GM21717 (cell line): Measurements from ENCODE around the gene AXIN2.
"Not testable (repeated sequence)": the region's sequence is repeated elsewhere in the genome, so short reads cannot be mapped to it uniquely, and the experiment has no call there.

Experiments
- ATAC-seq: cut with Tn5 transposase; IDR thresholded peaks from one replicate; pipeline ENCODE4 v1.9.1; 2021; ENCODE audit warnings: mild to moderate bottlenecking, moderate library complexity; ENCODE audit not compliant: unreplicated experiment

Gene AXIN2

GRCh38 chr17:65523411-65523810 is 38.0 kb downstream of the AXIN2 start:
- ATAC-seq = no peak

DNA sequence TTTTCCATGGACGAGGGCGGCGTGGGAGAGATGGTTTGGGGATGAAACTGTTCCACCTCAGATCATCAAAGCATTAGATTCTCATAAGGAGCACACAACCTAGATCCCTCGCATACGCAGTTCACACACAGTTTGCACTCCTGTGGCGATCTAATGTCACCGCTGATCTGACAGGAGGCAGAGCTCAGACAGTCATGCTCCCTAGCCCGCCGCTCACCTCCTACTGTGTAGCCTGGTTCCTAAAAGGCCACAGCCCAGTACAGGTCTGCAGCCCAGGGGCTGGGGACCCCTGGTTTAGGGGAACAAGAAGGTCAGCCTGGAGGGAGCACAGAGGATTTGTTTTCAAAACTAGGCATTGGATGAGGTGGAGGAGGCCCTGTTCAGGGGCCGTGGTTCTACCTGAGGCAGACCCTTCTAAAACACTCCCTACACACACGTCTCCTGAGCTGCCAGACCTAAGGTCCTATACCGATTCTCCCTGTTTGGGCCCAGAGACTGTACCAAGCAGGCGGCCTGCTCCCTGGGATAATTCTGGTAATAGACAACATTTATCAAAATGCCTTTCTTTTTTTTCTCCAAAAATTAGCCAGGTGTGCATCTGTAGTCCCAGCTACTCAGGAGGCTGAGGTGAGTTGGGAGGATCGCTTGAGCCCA is 38.6 kb downstream of the AXIN2 start:
- no peak for ATAC-seq

DNA sequence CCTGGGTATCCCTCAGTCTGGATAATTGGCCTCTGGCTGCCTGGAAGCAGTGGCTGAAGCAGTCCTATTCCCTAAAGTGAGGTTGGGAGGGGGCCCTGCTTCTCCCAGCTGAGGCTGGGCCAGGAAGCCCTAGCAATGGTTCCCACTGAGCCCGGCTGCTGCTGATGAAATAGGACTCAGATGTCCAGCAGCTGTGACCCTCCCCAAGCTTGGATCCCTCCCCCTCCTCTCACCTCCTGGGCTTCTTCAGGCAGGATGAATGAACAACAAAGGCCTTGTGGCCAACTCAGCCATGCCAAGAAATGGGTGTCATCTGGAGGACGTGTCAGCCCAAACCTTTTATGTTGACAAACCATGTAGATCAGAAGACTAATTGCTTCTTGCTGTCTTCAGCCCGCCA is 42.0 kb downstream of the AXIN2 start:
- ATAC-seq = no peak

GRCh38 chr17:65518256-65518655 is 43.2 kb downstream of the AXIN2 start:
- ATAC-seq = no peak

DNA sequence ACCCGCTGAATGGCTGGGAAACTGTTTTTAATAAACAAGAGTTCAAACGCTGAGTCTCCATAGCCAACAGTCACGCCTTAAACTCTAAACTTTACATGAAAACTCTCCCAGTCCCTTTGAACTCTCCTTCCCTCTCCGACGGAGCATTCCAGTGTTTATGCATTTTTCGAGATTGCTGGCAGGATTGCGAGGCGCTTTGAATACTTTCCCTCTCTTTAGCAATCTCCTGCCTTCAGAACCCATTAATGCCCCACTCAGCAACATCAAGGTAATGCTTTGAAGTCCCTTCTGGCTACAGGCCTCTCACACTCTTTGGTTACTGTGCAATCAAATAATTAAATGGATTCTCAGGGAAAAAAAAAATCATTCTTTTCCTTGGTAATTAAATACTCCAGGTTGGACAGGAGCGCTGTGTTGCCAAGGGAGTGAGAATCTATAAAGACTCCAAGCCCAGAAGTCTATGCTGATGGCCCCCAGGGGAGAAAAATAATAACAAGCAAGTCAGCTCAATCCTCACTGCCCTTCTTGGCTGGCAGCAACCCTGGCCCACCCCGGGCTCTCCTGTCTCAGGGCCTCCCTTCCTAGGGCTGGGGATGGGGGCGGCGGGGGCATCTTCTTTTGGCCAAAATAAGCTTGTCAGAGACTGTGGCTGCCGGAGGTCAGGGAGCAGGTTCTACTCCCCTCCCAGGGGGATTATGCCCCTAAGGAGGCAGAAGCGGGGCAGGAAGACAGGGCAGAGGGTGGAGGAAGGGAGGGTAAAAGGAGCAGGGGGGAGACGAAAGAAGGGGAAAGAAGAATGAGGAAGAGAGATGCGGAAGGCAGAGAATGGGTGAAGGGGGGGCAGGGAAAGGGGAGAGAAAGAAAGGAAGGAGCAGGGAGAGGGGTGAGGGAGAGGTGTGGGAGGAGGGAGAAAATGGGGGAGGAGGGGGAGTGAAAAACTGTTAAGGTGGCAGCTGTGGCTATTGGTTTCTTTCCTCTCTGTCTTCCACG is 45.2 kb downstream of the AXIN2 start:
- no peak for ATAC-seq

DNA sequence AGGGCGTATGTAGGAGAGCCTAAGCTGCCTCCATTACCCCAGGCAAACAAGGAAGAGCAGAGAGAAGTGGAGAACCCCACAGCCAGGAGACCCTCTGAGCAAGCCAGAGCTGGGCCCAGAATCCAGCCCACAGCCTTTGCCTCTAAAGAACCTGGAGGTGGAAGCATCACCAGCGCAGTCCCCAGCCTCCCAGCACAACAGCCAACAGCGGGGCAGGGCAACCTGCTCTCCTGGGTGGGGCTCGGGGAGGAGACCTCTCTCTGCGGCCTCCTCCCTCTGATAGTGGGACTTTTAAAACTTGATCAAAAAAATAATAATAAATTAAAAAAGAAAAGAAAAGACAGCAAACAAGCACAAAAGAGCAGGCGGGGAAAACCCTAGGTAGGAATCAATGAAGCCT is 45.9 kb downstream of the AXIN2 start:
- no peak for ATAC-seq

DNA sequence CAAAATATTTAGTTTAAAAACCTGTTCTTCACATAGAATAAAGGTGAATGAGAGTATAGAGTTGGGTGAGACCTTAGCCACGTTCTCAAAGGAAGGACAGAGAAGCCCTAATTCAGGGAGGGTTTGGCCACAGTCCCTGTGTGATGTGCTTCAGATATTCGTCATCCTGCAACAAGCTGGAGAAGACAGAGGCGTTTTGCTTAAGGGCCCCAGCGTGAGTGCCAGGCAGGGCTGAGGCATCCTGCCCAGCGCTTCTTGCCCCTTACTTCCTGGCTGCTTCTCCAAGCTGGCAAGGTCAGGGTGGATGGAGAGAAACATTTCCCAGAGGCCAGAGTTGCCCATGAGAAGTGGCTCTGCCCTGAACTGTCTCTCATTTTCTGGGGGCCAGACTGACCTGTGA is 46.9 kb downstream of the AXIN2 start:
- no peak for ATAC-seq

DNA sequence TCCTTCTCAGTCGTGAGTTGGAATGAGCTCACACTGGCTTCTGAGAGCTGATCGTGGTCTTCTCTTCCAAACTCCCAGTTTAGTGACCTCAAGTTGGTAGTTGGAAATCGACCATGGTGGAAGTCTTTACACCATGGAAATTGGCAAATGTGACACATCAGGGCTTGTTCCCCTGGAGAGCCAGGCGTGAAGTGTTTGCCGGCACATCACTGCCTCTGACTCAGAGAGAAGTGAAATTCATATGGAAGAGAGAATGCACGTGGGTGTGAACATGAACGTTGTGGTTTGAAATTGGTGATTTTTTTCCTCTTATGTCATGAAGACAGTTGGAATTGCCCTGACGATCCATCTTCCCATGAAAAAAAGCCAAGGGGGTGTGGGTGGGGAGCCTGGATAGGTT is 47.4 kb downstream of the AXIN2 start:
- no peak for ATAC-seq

DNA sequence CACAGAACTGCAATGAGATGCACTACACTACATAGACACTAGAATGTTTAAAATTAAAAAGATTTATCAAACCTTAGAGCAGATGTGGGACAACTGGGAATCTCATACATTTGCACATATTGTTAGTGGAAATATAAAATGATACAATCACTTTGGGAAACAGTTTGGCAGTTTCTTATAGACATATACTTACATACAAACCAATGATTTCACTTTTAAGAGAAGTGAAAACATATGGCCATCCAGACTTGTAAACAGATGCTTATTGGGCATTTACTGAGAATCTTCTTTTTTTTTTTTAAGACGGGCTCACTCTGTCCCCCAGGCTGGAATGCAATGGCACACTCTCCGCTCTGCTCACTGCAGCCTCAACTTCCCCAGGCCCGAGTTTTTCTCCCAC is 50.1 kb downstream of the AXIN2 start:
- no peak for ATAC-seq

- no peak for ATAC-seq
These were observed 52.4 kb downstream of the AXIN2 start for GRCh38 chr17:65509032-65509431.

DNA sequence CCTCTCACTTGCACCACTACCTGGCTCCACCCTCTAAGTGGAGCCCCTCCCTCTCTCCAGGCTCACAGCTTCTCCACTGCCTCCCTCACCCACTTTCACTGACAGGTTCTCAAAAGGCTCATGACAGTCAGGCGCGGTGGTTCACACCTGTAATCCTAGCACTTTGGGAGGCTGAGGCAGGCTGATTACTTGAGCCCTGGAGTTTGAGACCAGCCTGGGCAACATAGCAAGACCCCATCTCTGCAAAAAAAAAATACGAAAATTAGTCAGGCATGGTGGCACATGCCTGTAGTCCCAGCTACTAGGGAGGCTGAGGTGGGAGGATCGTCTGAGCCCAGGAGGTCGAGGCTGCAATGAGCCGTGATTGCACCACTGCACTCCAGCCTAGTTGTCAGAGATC is 56.8 kb downstream of the AXIN2 start:
- not testable (repeated sequence) for ATAC-seq

GRCh38 chr17:65504141-65504540 is 57.3 kb downstream of the AXIN2 start:
- ATAC-seq = no peak

DNA sequence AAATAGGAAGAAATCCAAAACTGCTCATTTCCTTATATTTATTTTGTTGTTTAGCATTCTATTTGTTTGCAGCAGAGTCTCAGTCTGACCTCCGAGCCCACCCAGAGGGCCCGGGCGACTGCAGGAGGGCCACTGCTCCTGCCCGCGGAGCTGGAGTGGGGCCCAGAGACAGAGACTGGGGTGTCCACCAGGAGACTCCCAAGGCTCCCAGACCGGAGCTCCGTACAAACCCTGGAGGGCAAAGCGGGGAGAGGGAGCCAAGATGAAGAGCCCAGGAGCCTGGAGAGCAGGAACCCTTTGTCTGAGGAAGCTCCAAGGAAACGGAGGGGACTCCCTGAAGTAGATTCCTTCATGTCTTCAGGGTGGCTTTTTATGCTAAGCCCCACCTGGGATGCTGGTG is 57.9 kb downstream of the AXIN2 start:
- ATAC-seq = no peak

- no peak for ATAC-seq
These were observed 62.6 kb downstream of the AXIN2 start for GRCh38 chr17:65498816-65499215.

- no peak for ATAC-seq
These were observed 64.6 kb downstream of the AXIN2 start for GRCh38 chr17:65496801-65497200.

- ATAC-seq = no peak
These were observed 66.1 kb downstream of the AXIN2 start for GRCh38 chr17:65495122-65496055.

DNA sequence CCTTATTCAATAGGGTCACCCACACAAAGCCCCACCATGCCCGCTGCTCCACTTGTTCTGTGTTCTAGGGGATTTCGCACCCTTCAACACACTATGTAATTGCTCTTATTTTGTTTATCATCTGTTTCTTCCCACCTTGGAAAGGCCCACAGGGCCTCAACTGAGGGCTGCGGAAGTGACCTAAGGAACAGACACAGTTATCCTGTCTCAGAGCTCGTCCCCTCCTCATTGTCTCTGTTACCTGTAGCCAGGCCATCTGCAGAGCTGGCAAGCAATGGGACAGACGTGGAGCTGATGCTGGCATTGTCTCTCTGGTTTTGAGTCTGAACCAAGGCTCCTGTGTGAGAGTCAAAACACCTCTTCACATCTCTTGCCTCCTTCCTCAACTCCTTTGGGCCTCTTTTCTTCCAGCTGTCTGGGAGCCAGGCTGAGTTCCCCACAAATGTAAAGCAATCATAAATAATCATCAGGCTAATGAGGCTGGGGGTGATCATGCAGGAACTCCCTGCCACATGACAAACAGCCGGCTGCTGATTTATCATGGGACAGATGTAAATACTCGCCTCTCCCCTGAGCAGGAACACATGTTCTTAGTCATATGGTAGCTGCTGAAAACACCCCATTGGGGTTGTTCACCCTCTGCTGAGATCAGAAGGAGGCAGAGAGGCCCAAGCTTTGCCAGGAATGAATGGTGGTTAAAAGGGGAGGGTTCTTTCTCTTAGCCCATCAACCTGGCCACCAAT is 71.9 kb downstream of the AXIN2 start:
- no peak for ATAC-seq

DNA sequence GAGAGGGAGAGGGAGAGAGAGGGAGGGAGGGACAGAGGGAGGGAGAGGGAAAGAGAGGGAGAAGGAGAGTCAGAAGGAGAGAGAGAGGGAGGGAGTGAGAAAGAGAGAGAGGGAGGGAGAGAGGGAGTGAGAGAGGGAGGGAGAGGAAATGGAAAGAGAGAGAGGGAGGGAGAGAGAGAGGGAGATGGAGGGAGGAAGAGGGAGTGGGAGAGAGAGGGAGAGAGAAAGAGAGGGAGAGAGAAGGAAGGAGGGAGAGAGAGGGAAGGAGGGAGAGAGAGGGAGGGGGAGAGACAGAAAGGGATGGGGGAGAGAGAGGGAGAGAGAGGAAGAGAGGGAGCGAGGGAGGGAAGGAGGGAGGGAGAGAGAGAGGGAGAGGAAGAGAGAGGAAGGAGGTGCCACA is 72.8 kb downstream of the AXIN2 start:
- no peak for ATAC-seq

DNA sequence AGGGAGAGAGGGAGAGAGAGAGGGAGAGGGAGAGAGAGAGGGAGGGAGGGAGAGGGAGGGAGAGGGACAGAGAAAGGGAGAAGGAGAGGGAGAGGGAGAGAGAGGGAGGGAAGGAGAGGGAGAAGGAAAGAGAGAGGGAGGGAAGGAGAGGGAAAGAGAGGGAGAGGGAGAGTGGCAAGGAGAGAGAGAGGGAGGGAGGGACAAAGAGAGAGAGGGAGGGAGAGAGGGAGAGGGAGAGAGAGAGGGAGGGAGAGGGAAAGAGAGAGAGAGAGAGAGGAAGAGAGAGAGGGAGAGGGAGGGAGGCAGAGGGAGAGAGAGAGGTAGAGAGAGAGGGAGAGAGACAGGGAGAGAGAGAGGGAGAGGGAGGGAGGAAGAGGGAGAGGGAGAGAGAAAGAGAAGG is 73.5 kb downstream of the AXIN2 start:
- no peak for ATAC-seq

- ATAC-seq = no peak
These were observed 74.3 kb downstream of the AXIN2 start for GRCh38 chr17:65487161-65487560.
